DMS153 treated with DMSO at 0.1 percent for 48 hours (cell line): ENCODE results near the gene TIMP3.

Source experiments
- DNase-seq: peaks from one replicate; lab custom pipeline; 2025; ENCODE audit not compliant: unreplicated experiment; lab: John Stamatoyannopoulos, UW

TIMP3 gene

DNA sequence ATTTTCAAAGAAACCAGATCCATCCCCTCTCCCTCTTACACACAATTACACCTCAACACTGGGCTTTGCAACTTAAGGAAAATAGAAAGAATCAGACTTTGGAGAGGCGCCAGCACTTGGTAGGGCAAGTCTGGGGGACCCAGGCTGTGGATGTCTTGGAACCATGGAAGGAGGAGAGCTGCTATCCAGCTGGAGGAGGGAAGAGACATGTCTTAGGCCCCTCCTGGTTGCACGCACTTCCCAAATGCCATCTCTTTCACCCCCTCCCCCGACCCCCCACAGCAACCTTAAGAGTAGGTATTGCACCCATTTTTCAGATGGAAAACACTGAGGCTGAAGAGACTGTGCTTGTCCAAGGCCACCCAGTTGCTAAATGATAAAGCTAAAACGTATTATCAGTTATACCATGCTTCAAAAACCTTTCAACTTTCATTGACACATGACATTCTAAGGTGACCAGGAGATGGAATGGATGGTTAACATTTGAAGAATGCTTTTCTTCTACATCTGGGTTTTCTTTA lies 3.9 kb downstream of the TIMP3 start:
- no peak for DNase-seq

DNA sequence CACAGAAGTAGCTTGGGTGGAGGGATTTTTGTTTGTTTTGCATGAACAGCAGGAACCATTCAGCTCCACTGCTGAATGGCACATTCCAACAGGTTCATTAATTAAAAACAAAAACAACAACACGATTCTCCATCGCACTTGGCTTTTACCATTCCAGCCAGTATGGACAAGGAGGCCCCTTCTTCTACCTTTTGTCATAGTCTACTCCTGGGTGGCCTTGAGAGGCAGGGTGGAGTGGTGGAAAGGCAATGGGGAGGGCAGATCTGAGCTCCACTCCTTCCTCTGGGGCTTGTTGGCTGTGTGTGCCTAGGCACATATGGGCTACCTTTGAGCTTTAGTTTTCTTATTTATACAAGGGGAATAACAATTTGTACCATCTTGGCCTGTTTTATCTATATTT lies 4.8 kb downstream of the TIMP3 start:
- no peak for DNase-seq

DNA sequence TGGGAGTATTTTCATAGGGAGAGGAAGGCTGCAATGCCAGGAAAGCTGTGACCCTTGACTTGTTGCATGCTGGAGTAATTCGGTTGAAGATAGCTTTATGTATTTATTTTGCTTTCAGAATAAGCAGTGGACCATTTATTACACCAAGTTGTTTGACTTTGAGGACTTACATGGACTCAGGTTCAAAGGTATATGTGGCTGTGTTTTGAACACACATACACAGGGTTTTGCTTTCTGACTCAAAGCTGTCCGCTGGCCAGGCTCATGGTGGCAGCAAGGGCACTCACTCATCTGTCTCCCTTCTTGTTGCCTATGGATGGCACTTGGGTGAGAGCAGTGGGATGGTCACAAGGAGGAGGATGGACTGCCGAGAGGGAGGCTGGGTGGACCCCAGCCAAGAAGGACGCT lies 6.5 kb downstream of the TIMP3 start:
- DNase-seq = no peak

DNA sequence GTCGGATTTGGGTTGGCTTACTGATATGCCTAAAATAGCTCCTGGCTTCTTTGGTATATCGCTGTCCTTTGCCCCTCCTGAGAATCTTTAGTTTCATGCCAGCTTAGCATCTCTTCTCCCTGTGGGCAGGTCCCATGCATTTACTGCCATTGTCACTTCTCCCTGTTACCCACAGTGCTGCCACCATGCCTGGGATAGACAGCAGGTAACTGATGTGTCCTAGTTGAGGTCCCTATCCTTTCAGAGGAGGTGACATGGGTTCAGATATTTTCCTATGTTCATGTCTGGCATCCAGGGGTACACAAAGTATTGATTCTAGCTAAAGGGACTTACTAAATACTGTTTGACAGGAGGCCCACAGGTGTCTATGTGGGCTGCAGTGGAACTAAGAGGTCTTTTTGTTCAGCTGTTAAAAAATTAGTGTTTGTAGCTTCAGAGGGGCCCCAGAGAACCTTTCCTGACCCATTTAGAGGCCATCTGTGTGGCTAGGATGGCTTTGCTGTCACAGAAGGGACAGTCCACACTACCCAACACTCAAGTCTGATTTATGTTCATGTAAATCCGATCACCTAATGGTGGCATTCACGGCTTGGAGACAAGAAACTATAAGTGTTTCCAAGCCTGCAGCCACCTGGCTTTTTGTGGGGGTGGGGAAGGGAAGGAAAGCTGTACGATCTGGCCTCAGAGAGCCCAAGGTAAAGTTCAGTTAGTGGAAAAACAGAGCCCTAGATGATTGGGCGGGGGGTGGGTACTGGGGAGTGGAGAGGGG lies 8.5 kb downstream of the TIMP3 start:
- no peak for DNase-seq

DNA sequence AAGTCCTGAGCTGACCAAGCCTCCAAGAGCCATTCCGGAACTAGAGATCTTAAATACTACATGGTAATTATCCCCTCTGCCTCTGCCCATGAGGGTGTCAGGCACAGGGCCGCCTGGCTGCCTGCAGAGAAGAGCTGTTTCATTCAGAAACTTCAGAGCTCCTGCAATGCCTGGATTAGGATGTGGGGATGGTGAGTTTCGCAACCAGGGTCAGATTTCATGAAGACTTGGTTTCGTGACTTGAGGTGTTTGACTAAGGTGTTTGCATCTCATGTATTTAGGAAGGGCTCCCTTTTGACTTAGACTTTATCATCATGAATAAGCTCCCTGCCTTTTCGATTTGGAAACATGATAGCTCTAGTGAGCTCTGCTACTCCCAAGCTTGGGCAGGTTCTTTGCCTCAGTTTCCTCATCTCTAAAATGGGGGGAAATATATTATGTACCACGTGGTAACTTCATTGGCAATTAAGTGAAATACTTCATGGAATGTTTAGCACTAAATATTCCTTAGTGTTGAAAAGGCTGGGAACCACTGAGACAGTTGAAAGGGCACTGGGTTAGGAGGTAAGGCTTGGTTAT lies 9.1 kb downstream of the TIMP3 start:
- no peak for DNase-seq

DNA sequence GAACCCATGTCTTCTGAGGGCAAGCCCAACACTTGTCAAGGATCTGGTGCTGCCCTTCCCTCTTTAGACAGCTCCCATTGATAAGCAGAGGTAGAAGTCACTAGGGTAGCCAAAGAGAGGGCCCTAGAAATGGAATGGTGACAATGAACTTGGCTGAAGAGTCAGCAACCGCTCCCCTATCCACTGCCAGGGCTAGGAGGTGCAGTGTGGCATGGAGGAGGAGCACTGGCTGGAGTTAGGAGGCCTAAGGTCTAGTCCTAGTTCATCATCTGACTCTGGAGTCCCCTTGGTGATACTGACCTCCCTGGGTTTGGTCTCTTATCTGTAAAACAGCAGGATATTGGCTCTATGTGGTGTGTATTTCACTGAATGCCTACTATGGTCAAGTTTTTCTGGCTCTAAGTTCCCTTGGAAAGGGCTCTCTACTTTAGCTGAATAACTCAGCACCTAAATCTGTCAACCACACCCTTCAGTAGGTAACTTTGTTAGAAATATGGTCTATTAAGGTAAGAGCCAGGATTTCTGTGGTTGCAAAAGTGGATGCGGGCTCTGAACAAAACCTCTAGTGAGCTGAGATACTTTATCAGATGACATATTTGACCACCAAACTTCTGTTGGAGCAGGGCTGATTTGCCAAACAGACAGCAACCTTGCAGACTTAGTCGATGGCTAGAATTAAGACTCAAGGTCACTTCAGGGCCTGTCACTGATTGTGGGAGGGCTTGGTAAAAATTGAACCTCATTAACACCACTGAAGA lies 10.5 kb downstream of the TIMP3 start:
- DNase-seq = no peak

DNA sequence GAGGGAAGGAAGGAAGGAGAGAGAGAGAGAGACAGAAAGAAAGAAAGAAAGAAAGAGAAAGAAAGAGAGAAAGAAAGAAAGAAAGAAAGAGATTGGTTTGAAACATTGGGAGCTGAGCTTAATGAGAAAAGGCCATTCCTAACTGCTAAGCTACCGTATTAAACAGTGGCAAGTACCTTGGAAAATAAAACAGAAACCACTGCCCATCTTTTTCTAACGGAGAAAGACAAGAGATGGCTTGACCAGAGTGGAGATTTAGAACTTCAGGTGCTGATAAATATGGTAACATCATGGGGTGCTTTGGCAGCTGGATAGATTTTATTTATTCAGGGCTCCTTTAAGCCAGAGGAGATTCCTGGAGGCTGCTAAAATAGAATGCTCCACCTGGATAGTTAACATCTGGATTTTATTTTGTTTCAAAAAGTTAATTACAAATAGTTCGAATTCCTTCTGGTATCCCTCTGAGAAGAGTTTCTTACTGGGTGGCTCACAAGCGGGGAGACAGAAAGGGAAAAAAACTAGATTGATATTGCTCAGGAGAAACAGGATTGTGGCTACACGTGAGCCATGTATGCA lies 12.9 kb downstream of the TIMP3 start:
- no peak for DNase-seq

DNA sequence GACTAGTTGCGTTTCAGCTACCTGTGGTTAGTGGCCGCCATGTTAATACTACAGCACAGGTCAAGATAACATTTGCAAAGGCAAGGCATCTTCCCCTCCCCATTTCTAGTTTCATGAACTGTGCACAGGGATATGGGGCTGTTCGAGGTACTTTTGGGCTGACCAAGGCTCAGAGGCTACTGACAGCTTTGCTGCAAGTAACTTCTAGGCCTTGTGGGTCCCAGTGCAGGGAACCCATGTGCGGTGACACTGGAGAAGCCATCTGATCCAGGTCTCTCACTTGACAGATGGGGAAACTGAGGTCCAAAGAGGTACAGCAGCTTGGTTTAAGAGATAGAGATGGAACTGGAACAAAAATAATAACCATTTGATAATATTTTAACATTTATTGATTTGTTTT lies 13.6 kb downstream of the TIMP3 start:
- DNase-seq = no peak

DNA sequence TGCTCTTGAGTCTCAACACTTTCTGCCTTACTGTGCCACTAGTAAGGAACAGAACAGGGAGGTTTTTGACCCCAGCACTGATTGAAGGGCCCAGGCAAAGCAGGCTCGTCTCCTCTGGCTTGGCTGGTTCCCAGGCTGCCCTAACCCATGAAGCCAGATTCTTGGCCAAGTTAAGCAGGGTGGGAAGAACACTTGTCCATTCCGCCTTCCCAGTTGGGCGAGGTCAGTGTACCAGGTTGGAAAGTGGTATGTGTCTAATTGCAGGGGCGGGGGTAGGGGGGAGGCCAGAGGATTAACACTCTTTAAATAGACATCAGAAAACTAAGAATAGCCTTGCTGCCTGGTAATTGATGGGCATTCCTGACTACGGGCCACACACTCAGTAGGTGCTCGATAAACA lies 14.4 kb downstream of the TIMP3 start:
- DNase-seq = no peak

DNA sequence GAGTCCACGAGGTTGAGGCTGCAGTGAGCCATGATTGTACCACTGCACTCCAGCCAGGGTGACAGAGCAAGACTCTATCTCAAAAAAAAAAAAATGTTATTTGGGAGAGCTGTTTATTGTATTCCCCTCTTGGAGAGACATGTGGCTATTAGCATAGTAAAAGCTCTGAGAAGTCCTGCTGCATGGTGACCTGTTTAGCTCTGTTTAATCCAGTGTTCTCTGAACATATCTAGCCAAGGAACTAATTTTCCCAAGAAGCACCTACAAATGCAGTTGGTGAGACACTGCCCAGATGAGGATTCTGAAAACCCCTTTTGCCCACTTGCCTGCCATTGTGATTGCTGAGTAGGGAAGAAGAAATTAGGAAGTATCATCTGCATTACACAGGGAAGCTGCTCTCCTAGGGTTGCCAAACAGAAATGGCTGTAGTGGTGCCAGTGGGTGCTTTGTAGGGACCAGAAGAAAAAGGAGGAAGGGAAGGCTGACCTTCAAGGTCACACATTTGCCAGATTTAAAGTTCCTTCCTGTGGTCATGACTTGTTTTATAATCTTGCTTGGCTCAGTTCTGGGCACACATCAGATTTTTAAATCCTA lies 15.7 kb downstream of the TIMP3 start:
- DNase-seq = no peak

DNA sequence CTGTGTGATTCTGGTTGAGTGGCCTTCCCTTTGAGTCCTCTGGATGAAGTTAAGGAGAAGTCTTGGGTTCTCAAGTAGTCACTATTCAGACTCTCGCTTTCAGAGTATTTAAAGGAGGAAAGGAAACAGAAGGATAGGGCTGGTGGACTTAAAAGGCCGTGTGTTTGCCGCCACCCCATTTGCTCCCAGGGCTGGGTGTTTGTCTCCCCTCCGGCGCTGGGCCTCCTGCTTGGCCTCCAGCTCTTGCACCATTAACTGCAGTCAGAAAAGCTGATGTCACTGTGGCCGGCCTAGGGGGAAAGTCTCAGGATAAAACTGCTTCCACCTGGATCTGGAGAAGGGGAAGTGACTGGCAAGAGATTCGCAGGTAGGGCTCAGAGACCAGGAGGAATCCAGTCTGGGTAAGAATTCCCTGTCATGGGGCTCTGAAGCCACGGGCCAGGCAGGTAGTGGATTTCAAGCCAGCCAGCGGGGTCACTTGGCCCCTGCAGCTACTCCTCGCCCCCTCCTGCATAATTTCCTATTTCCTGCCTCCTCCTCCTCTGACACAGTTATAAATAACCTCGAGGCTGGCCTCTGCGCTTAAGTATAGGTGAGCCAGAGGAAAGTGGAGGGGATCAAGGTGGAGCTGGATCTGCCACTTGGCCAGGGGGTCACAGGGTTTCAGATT lies 17.1 kb downstream of the TIMP3 start:
- no peak for DNase-seq

DNA sequence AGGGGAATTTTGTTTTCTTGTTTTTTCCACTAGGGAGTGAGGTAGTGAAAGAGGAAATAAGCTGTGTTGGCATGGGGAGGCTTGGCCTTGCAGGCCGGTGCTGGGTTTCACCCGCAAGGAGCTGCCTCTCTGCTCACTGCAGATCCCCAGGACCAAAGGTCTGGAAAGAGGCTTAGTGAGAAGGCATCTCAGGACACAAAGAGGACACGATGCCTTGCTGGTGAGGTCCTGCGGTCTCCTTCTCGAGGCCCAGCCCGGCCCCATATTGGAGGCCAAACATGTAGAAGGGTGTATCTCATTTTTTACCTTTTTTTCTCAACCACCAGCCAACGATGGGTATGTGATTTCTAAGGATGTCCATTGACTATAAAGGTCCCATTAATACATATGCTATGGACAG lies 17.6 kb downstream of the TIMP3 start:
- DNase-seq = no peak

DNA sequence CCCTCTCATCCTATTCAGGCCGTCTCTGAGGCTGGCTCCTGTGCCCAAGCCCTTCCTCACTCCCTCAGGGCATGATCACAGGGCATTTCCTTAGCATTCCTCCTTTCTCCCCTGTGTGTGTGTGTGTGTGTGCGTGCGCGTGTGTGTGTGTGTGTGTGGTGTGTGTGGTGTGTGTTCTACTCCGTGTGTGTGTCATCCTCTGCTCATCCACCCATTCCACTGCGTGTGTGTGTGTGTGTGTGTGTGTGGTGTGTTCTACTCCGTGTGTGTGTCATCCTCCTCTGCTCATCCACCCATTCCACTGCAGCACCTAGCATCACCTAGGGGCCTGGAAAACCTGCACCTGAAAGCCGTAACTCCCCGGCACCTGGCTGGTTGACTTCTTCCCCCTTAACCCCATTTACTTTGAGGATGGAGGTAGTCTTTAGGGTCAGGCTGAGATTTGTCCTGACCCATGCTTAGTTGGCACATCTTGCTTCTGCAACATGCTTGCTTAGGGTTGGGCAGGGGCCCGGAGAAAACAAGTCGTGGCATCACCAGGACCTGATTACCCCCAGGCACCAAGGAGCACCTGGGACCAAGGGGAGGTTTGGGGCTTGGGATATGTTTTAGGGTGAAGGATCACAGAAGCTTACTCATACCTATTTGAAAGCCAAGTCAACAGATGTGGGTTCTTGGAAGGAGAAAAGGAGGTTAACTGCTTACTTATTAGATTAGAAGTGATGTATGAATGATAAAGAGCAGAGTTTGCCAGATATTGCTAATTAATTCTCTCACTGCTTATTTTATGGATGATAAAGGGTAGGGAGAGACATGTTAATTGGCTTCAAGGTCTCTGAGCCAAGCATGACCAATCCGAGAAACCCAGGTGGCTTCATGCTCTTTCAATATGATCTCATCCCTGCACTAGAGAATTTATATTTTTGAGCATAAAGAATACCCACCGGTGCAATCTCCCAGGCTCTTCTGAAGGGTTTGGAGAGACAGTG lies 18.9 kb downstream of the TIMP3 start:
- DNase-seq = no peak

DNA sequence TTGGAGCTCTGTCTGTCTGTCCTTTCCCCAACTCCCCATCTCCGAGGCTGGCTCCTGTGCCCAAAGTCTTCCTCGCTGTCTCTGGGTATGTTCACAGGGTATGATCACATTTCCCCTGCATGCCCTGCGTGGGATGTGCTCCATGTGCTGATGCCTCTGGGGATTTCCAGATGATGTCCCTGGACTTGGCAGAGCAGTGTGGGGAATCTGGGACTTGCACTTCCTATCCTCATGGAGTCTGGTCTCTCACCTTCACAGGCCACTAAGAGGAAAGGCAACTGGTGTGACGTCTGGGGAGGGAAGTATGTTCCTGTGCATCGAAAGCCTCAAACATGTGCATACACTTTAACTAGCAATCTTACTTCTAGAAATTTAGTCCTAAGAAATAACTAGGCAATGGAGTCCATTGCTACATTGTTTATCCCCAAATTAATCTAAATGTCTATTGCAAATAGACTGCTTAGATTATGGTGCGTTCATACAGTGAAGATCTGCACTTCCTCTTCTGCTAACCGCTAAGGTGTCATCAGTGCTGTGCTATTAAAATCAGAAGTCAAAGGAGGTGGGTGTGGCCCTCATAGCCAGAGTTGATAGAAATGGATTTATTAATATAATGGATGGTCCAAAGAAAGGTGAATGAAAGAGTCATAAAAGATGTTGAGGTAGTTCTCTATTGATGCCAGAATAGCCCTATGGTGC lies 20.8 kb downstream of the TIMP3 start:
- DNase-seq = no peak

DNA sequence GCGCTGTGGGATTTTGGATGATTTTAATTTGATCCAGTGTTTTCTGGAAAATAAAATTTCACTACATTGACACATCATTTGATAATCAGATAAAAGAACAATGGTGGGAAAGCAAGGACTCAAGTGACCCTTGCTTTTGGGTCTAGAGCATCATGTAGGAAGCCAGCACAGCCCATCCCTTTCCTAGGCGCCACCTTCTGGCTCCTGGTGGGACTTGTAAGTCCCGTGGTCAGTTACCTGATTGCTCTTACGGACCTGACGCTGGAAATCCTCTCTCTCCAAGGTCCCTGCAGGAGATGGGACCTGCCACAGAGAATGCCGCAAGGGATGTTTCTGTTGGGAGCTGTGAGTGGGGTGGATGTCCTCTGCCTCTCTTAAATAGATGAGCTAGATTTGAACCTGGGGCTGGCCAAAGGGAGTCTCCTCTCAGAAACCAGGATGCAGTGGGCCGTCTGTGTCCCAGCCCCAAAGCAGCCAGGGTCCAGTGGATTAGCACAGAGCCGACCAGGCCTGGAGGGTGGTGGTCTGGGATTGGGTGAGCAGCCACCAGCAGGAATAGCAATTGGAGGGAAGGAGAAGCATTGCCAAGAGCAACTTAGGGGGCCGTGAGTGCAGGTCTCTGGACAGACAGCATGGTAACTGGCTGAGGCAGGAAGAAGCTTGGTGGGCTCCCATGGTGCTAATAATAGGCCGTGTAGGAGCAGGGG lies 21.7 kb downstream of the TIMP3 start:
- DNase-seq = no peak

DNA sequence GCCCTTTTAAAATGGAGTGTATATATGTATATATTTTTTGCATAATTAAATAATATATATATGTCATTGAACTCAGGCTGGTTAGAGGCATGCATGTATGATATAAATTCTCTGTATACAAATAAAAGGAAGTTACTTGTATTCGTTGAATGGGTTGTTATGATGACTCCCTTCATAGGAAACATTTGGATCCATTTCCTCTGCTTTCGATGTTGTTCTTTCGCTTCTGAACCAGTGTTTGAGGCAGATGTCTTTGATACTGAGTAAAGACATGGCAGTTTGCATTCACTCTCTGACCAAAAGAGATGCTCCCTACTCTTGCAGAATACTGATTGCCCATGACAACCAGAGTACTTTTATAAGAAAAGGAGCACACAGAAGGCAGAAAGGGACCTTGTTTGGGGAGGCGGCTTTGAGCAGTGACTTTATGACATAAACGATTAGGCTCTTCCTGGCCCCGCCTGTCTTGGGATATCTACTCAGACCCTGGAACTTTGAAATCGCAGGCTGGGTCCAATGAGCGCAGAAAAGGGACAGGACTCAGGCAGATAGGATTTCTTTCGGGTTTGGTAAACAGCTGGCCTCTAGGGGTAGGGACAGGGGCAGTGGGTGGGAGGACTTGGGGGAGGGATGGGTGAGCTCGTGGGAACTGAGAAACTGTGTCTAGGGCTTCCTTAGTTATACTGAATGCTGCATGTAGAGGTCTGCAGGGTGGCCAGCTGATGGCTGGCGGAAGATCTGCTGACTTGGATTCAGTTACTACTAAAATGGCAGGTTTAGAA lies 23.2 kb downstream of the TIMP3 start:
- DNase-seq = no peak

DNA sequence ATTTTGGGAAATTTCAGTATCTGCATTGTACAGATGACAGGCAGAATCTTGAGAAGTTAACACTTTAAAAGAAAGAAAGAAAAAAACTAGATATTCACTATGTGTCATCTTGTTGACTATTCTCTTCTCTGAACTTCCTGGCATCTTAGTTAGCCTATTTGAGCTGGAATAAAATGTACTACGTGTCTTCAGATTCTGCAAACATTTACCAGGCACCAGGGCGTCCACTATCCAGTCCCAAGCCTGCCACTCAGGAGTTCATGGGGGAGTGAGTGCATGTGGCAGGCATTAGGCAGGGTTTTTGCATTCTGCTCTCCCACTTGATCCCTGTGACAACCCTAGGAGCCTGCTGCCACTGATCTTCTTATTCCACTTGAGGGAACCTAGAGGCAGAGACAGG lies 25.0 kb downstream of the TIMP3 start:
- DNase-seq = no peak
